ENCODE data around the gene VIPR2.

The VIPR2 gene

DNA sequence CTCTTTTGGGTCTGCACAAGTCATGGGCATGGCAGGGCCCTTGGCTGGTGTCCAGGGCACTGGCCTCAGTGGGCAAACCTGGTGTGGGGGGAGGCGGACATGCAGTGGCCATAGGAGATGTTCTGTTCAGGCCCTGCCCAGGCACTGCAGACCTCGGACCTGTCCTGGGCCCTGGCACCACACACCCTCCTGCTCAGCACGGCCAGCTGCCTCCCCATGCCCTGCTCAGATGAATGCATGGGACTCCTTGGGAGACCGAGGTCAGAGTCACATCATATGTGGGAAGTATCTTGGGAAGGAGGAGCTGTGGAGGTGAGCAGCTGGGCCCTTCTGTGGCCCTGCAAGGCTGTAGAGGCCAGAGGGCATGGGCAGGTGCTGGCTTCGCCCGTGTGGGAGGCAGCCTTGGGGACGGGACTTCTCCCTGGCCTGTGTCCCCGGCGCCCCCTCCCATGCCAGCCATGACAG is 130.8 kb downstream of the VIPR2 start:
- peaks cover 8% of the 10 kb centered on the region for H3K4me1 ChIP-seq (ENCODE audit: insufficient read depth, insufficient read length)
- peaks cover 13% of the 10 kb centered on the region; the same call in 1 of the 2 replicates for H3K9me3 ChIP-seq (ENCODE audit: insufficient read depth, low read length)
- no peaks in the 10 kb centered on the region for H3K36me3 ChIP-seq (ENCODE audit: insufficient read depth, insufficient read length, low read length)
- no peak for DNase-seq (ENCODE audit: low read depth, low spot score)
- TF ChIP-seq SUZ12 (IDR thresholded peaks at IDR 0.05; ENCODE audit: extremely low read depth, insufficient read depth, insufficient read length) = no peak
- TF ChIP-seq ZNF274 (IDR thresholded peaks at IDR 0.05; ENCODE audit: low read depth, low read length) = no peak
- no peak for TF ChIP-seq YY1 (IDR thresholded peaks at IDR 0.05; ENCODE audit: insufficient read depth, insufficient read length)
- H3K9ac ChIP-seq (ENCODE audit: insufficient read length, low read depth) = no peak overlapping the region
- H3K4me3 ChIP-seq (ENCODE audit: insufficient read length, low read depth) = no peak overlapping the region
- H3K27me3 ChIP-seq (ENCODE audit: insufficient read depth, insufficient read length) = peaks cover 14% of the 10 kb centered on the region

DNA sequence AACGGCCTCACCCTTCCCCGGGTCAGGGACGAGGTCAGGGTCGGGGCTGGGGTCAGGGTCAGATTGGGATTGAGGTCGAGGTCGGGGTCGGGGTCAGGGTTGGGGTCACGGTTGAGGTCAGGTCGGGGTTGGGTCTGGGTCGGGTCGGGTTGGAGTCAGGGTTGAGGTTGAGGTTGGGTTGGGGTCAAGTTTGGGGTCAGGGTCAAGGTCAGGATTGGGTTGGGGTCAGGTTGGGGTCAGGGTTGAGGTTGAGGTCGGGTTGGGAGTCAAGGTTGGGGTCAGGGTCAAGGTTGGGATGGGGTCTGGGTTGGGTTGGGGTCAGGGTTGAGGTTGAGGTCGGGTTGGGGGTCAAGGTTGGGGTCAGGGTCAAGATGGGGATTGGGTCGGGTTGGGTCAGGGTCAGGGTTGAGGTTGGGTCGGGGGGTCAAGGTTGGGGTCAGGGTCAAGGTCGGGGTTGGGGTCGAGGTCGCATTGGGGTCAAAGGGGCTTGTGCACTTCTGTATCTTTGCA is 131.4 kb downstream of the VIPR2 start:
- H3K9me3 ChIP-seq (ENCODE audit: insufficient read depth, low read length) = peaks cover 6% of the 10 kb centered on the region; the same call in 1 of the 2 replicates
- H3K9ac ChIP-seq (ENCODE audit: insufficient read length, low read depth) = no peak overlapping the region
- H3K4me1 ChIP-seq (ENCODE audit: insufficient read depth, insufficient read length) = peaks cover 8% of the 10 kb centered on the region
- TF ChIP-seq SUZ12 (IDR thresholded peaks at IDR 0.05; ENCODE audit: extremely low read depth, insufficient read depth, insufficient read length) = no peak
- no peak for TF ChIP-seq ZNF274 (IDR thresholded peaks at IDR 0.05; ENCODE audit: low read depth, low read length)
- no peak for TF ChIP-seq YY1 (IDR thresholded peaks at IDR 0.05; ENCODE audit: insufficient read depth, insufficient read length)
- H3K36me3 ChIP-seq (ENCODE audit: insufficient read depth, insufficient read length, low read length) = no peaks in the 10 kb centered on the region
- DNase-seq (ENCODE audit: low read depth, low spot score) = no peak
- no peak overlapping the region for H3K4me3 ChIP-seq (ENCODE audit: insufficient read length, low read depth)
- peaks cover 14% of the 10 kb centered on the region for H3K27me3 ChIP-seq (ENCODE audit: insufficient read depth, insufficient read length)

DNA sequence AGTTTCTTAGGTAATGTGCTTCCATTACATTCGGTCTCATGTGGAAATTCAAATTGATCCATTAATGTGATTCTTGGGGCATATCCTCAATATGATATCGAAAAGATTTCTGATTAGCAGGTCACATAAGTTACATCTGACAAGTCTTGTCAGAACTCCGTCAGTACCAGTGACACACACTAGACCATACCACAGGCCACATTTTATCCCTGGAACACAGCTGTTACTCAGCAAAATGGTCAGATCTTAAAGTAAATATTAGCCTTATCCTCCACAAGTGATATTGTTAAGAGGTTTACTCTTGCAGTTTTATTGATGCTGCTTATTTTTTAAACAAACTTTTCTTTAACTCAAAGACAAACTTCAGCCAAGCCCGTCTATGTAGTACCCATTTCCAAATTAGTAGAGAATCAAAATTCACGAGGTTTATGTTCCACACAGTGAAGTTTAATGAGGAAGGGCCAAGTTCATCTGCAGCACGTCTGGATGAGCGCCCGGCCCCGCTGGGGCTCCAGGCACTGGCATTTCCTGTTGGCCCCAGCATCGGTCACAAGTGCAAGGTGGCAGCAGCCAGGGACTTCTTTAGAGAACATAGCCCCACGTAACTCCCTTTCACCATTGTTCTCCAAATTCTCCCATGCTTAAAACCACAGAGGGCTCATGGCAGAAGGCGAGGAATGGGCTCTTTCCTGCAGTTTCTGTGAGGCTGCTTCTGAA is 132.2 kb downstream of the VIPR2 start:
- H3K9ac ChIP-seq (ENCODE audit: insufficient read length, low read depth) = no peak overlapping the region
- no peaks in the 10 kb centered on the region for H3K9me3 ChIP-seq (ENCODE audit: insufficient read depth, low read length)
- no peak overlapping the region for H3K4me3 ChIP-seq (ENCODE audit: insufficient read length, low read depth)
- no peaks in the 10 kb centered on the region for H3K36me3 ChIP-seq (ENCODE audit: insufficient read depth, insufficient read length, low read length)
- peaks cover 8% of the 10 kb centered on the region for H3K4me1 ChIP-seq (ENCODE audit: insufficient read depth, insufficient read length)
- no peak for DNase-seq (ENCODE audit: low read depth, low spot score)
- peaks cover 11% of the 10 kb centered on the region for H3K27me3 ChIP-seq (ENCODE audit: insufficient read depth, insufficient read length)
- no peak for TF ChIP-seq YY1 (IDR thresholded peaks at IDR 0.05; ENCODE audit: insufficient read depth, insufficient read length)
- no peak for TF ChIP-seq ZNF274 (IDR thresholded peaks at IDR 0.05; ENCODE audit: low read depth, low read length)
- TF ChIP-seq SUZ12 (IDR thresholded peaks at IDR 0.05; ENCODE audit: extremely low read depth, insufficient read depth, insufficient read length) = no peak

DNA sequence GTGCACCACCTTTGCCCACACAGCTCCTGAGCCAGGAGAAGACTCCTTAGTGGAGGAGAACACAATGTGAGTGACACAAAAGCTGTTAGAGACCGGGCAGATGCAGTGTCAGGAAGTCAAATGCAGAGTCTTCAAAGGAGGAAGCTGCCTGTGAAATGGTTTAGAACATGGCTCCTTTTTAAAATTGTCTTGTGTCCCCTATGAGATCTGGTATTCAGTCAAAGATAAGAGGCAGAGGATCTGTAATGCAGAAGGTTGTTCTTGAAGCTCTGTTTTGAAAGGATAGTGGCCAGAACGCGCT is 133.0 kb downstream of the VIPR2 start:
- Histone ChIP-seq H3K9ac (ENCODE audit: insufficient read length, low read depth) (no peak overlapping the region), H3K4me3 (ENCODE audit: insufficient read length, low read depth) (no peak overlapping the region), H3K36me3 (ENCODE audit: insufficient read depth, insufficient read length, low read length) (no peaks in the 10 kb centered on the region), H3K4me1 (ENCODE audit: insufficient read depth, insufficient read length) (peaks cover 8% of the 10 kb centered on the region), H3K27me3 (ENCODE audit: insufficient read depth, insufficient read length) (peaks cover 4% of the 10 kb centered on the region), H3K9me3 (ENCODE audit: insufficient read depth, low read length) (no peaks in the 10 kb centered on the region)
- no peak for TF ChIP-seq YY1 (IDR thresholded peaks at IDR 0.05; ENCODE audit: insufficient read depth, insufficient read length)
- no peak for TF ChIP-seq SUZ12 (IDR thresholded peaks at IDR 0.05; ENCODE audit: extremely low read depth, insufficient read depth, insufficient read length)
- no peak for TF ChIP-seq ZNF274 (IDR thresholded peaks at IDR 0.05; ENCODE audit: low read depth, low read length)
- no peak for DNase-seq (ENCODE audit: low read depth, low spot score)

DNA sequence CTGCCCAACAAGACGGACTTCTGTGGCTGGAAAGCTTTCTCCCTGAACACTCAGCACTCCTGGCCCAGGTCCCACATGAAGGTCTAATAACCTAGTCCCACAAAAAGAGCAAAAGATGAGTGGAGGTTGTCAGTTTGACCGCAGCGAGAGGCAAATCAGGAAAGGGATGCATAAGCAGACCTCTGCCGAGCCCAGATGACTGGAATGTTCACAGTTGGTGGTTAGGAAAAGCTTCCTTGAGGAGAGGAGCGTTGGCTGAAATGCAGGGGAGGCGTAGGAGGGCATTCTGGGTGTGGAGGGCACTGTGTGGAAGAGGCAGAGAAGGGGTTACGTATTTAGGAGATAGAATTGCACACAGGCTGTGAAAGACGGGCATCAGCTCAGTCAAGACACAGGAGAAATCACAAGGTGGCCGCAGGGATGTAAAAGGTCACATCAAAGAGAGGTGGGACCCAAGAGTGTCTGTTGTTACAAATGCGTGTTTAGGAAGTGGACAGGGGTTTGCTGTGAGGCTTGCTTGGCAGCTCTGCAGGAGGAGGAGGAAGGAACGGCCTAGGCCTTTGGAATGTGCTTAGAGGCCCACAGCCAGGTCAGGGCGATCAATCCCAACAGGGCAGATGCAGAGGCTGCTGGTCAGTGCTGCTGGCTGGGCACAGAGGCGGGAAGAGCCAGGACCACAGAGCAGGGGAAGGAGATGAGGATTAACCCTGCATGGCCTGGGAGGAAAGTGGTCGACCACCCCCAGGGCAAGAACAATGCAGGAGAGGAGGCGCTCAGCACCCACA is 133.5 kb downstream of the VIPR2 start:
- no peak overlapping the region for H3K4me3 ChIP-seq (ENCODE audit: insufficient read length, low read depth)
- no peak for DNase-seq (ENCODE audit: low read depth, low spot score)
- no peaks in the 10 kb centered on the region for H3K9me3 ChIP-seq (ENCODE audit: insufficient read depth, low read length)
- no peaks in the 10 kb centered on the region for H3K36me3 ChIP-seq (ENCODE audit: insufficient read depth, insufficient read length, low read length)
- H3K9ac ChIP-seq (ENCODE audit: insufficient read length, low read depth) = no peak overlapping the region
- TF ChIP-seq YY1 (IDR thresholded peaks at IDR 0.05; ENCODE audit: insufficient read depth, insufficient read length) = no peak
- TF ChIP-seq ZNF274 (IDR thresholded peaks at IDR 0.05; ENCODE audit: low read depth, low read length) = no peak
- TF ChIP-seq SUZ12 (IDR thresholded peaks at IDR 0.05; ENCODE audit: extremely low read depth, insufficient read depth, insufficient read length) = no peak
- H3K27me3 ChIP-seq (ENCODE audit: insufficient read depth, insufficient read length) = no peaks in the 10 kb centered on the region
- H3K4me1 ChIP-seq (ENCODE audit: insufficient read depth, insufficient read length) = peaks cover 7% of the 10 kb centered on the region

DNA sequence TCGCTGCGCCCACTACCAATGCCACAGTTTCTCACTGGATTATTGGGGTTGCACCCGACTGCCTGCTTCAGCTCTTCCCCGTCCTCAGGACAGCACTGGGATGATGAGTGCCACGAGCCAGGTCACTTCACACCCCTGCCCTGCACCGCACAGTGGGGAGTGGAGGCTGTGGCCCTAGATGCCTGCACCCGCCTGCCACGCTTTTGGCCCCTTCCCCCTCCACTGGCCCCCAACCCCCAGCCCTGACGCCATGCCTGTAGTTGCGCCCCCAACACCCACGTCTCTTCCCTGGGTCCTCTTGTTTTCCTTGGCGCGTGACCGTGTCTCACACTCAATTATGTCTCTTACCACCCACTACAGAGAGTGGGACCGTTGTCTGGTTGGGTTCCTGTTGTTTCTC is 134.3 kb downstream of the VIPR2 start:
- Histone ChIP-seq H3K27me3 (ENCODE audit: insufficient read depth, insufficient read length) (no peaks in the 10 kb centered on the region), H3K4me3 (ENCODE audit: insufficient read length, low read depth) (no peak overlapping the region), H3K36me3 (ENCODE audit: insufficient read depth, insufficient read length, low read length) (no peaks in the 10 kb centered on the region), H3K9ac (ENCODE audit: insufficient read length, low read depth) (no peak overlapping the region), H3K9me3 (ENCODE audit: insufficient read depth, low read length) (no peaks in the 10 kb centered on the region), H3K4me1 (ENCODE audit: insufficient read depth, insufficient read length) (peaks cover 7% of the 10 kb centered on the region)
- no peak for DNase-seq (ENCODE audit: low read depth, low spot score)
- TF ChIP-seq ZNF274 (IDR thresholded peaks at IDR 0.05; ENCODE audit: low read depth, low read length) = no peak
- TF ChIP-seq SUZ12 (IDR thresholded peaks at IDR 0.05; ENCODE audit: extremely low read depth, insufficient read depth, insufficient read length) = no peak
- TF ChIP-seq YY1 (IDR thresholded peaks at IDR 0.05; ENCODE audit: insufficient read depth, insufficient read length) = no peak

DNA sequence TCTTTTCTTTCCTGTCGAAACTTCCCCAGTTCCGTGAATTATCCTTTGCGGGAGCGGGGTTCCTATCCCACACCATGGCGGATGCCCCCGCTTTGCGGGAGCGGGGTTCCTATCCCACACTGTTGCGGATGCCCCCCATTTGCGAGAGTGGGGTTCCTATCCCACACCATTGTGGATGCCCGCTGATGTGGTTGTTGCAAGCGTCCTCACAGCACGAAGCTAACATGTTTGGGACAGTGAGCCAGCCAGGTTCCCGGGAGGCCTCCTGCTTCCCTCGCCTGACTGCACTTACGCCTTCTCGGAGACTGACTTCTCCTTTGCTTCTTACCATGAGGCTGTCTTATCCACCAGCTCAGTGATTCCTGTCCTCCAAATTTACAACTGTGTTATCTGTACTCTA is 134.7 kb downstream of the VIPR2 start:
- Histone ChIP-seq H3K9me3 (ENCODE audit: insufficient read depth, low read length) (no peaks in the 10 kb centered on the region), H3K4me1 (ENCODE audit: insufficient read depth, insufficient read length) (peaks cover 5% of the 10 kb centered on the region), H3K4me3 (ENCODE audit: insufficient read length, low read depth) (no peak overlapping the region), H3K9ac (ENCODE audit: insufficient read length, low read depth) (no peak overlapping the region), H3K36me3 (ENCODE audit: insufficient read depth, insufficient read length, low read length) (no peaks in the 10 kb centered on the region), H3K27me3 (ENCODE audit: insufficient read depth, insufficient read length) (no peaks in the 10 kb centered on the region)
- DNase-seq (ENCODE audit: low read depth, low spot score) = no peak
- TF ChIP-seq SUZ12 (IDR thresholded peaks at IDR 0.05; ENCODE audit: extremely low read depth, insufficient read depth, insufficient read length) (no peak), ZNF274 (IDR thresholded peaks at IDR 0.05; ENCODE audit: low read depth, low read length) (no peak), YY1 (IDR thresholded peaks at IDR 0.05; ENCODE audit: insufficient read depth, insufficient read length) (no peak)

Data from NT2/D1 (cell line).